GM12891 (cell line): ENCODE measurements around the gene DIP2C.
"Not testable (repeated sequence)": the region's sequence is repeated elsewhere in the genome, so short reads cannot be mapped to it uniquely, and the experiment has no call there.

Source experiments
- POLR2AphosphoS5 ChIP-seq: IDR thresholded peaks from 2 replicates; pipeline ENCODE4 v1.6.1; 2011; ENCODE audit warnings: low read depth, low read length, control low read depth
- TAF1 ChIP-seq: IDR thresholded peaks from 2 replicates; pipeline ENCODE4 v1.6.1; 2011; ENCODE audit warnings: low read depth, low read length, control low read depth

- not testable (repeated sequence) for TF ChIP-seq TAF1, POLR2AphosphoS5
Measured at GRCh38 chr10:479706-480497, 209.6 kb downstream of the DIP2C start.
